Natural killer cell (primary cell): ENCODE results near the gene BBS1. TPM values are rescaled to one million over a fixed set of nuclear protein-coding genes. Genes with fewer than 3 reads are reported as not detected.

ENCODE experiments used
- ATAC-seq, 3 donors: fragments of 150-1000 bp in 2 of 3; fragments of 200-7000 bp in 1 of 3; cut with Tn5 transposase; 1 replicate in 1 of 3; 2 replicates in 2 of 3; pipeline ENCODE4 v1.10.0; 2021; ENCODE audit warnings: mild to moderate bottlenecking in 2 of 3, moderate library complexity in 2 of 3
- DNase-seq, 2 donors: peaks; one replicate each; pipeline versions ENCODE4 v3.0.0 to v3.0.0-alpha.2; 2013 to 2021; ENCODE audit warnings: mixed read lengths in 1 of 2
- H3K27ac ChIP-seq: one replicate; pipeline ENCODE4 v1.5.1; 2013; ENCODE audit warnings: mild to moderate bottlenecking, low read length
- H3K27me3 ChIP-seq: one replicate; pipeline ENCODE4 v1.6.1; 2013; ENCODE audit warnings: low read length; ENCODE audit not compliant: control insufficient read depth, insufficient read depth
- H3K36me3 ChIP-seq: one replicate; pipeline ENCODE4 v1.6.1; 2013; ENCODE audit warnings: low read length; ENCODE audit not compliant: control insufficient read depth, insufficient read depth
- H3K4me1 ChIP-seq: one replicate; pipeline ENCODE4 v1.6.1; 2013; ENCODE audit warnings: low read length; ENCODE audit not compliant: control insufficient read depth, insufficient read depth
- H3K4me3 ChIP-seq: one replicate; pipeline ENCODE4 v1.5.1; 2013; ENCODE audit warnings: low read length
- H3K9me3 ChIP-seq: one replicate; pipeline ENCODE4 v1.6.1; 2013; ENCODE audit warnings: low read length; ENCODE audit not compliant: control insufficient read depth, insufficient read depth
- H3K27ac Mint-ChIP-seq, 2 donors: one replicate each; pipeline ENCODE4 v1.8.0; 2022; ENCODE audit warnings: mild to moderate bottlenecking in 2 of 2, mixed read lengths in 2 of 2, moderate library complexity in 1 of 2
- H3K27me3 Mint-ChIP-seq, 2 donors: one replicate each; pipeline ENCODE4 v1.8.0; 2022; ENCODE audit warnings: low read depth in 2 of 2, mixed read lengths in 2 of 2
- H3K36me3 Mint-ChIP-seq: one replicate; pipeline ENCODE4 v1.8.0; 2022; ENCODE audit warnings: mixed read lengths
- H3K4me1 Mint-ChIP-seq, 2 donors: one replicate each; pipeline ENCODE4 v1.8.0; 2022; ENCODE audit warnings: mixed read lengths in 2 of 2
- H3K4me3 Mint-ChIP-seq: one replicate; pipeline ENCODE4 v1.8.0; 2022; ENCODE audit warnings: mild to moderate bottlenecking, moderate library complexity, mixed read lengths
- H3K9me3 Mint-ChIP-seq, 2 donors: one replicate each; pipeline ENCODE4 v1.8.0; 2022; ENCODE audit warnings: mixed read lengths in 2 of 2
- CTCF ChIP-seq: fragments of 200-600 bp; IDR thresholded peaks from one replicate; pipeline ENCODE4 v1.8.0; 2022; ENCODE audit warnings: antibody characterized with exemption
- WGBS: methylation state at CpG from one replicate; pipeline ENCODE4 v1.1.7; 2013; ENCODE audit warnings: missing lambda C conversion rate; ENCODE audit not compliant: insufficient coverage; 5-methylcytosine and 5-hydroxymethylcytosine counted together
- intact Hi-C: fragments of 100-400 bp; cut with micrococcal nuclease; formaldehyde crosslinking; loops from one replicate; pipeline ENCODE4 v1.14.2; 2022
- total RNA-seq, 4 donors: library from RNA; stranded (reverse); fragments of 120-200 nt in 1 of 4; gene quantifications; one replicate each; pipeline versions ENCODE4 v1.2.3 to v1.2.4, GENCODE V29; 2013 to 2022

BBS1 gene
- total RNA-seq, 3 donors from 2014 or later (not counting 1 experiment from before 2014, with no cell fraction given), result 12.5 to 22.5 (median 18.1) TPM

DNA sequence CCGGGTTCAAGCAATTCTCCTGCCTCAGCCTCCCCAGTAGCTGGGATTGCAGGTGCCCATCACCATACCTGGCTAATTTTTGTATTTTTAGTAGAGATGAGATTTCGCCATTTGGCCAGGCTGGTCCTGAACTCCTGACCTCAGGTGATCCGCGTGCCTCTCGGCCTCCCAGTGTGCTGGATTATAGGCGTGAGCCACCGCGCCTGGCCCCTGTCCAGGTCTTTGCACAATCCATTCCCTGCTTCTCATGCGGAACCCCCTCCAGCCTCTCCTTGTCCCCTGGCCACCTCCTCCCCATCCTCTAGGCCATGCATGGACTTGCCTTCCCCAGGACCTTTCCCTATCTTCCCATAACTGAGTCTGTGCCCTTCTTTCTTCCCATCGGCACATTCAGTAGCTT lies 21.5 kb upstream of the BBS1 start:
- DNase-seq (no peak), ATAC-seq (no peak)
- no peak for TF ChIP-seq CTCF
- Histone ChIP-seq H3K4me1 (no peaks in the 10 kb centered on the region), H3K27me3 (no peaks in the 10 kb centered on the region), H3K27ac (no peak overlapping the region), H3K9me3 (no peaks in the 10 kb centered on the region), H3K36me3 (peaks cover 45% of the 10 kb centered on the region), H3K4me3 (no peak overlapping the region)
- intact Hi-C loops, result no loop called here
- no peaks in the 10 kb centered on the region for H3K27me3 Mint-ChIP-seq
- WGBS, result 96% methylated on average over 10 of the region's 10 CpGs
- no peak overlapping the region for H3K27ac Mint-ChIP-seq
- H3K4me1 Mint-ChIP-seq, result no peaks in the 10 kb centered on the region
- H3K9me3 Mint-ChIP-seq, result no peaks in the 10 kb centered on the region
- H3K4me3 Mint-ChIP-seq, result no peak overlapping the region
- no peaks in the 10 kb centered on the region for H3K36me3 Mint-ChIP-seq

GRCh38 chr11:66489636-66490035 lies 20.8 kb upstream of the BBS1 start:
- Histone ChIP-seq H3K4me1 (no peaks in the 10 kb centered on the region), H3K27me3 (no peaks in the 10 kb centered on the region), H3K9me3 (no peaks in the 10 kb centered on the region), H3K4me3 (no peak overlapping the region), H3K36me3 (peaks cover 49% of the 10 kb centered on the region), H3K27ac (no peak overlapping the region)
- intact Hi-C loops, result no loop called here
- Mint-ChIP-seq H3K4me3 (no peak overlapping the region), H3K27me3 (no peaks in the 10 kb centered on the region), H3K9me3 (no peaks in the 10 kb centered on the region), H3K4me1 (no peaks in the 10 kb centered on the region), H3K27ac (no peak overlapping the region), H3K36me3 (no peaks in the 10 kb centered on the region)
- no peak for TF ChIP-seq CTCF
- WGBS, result 95% methylated on average over 7 of the region's 7 CpGs
- DNase-seq, result no peak
- no peak for ATAC-seq

DNA sequence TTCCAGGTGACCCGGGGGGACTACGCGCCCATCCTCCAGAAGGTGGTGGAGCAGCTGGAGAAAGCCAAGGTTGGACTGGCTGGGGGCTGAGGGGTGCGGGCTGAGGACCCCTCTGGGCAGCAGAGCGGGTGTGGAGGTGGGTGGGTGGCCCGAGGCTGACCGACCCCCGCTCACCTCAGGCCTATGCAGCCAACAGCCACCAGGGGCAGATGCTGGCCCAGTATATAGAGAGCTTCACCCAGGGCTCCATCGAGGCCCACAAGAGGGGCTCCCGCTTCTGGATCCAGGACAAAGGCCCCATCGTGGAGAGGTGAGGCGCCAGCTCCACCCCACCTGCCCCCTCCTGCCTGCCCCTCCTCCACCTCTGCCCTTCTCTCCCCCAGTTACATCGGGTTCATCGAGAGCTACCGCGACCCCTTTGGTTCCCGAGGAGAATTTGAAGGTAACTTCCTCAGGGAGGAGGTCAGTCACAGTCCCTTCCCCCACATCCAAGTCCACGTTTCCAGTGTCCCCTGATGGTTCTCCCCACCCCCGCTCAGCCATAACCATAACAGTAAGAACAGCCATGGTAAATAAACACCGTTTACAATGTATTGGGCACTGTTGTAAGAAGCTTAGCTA lies 19.0 kb upstream of the BBS1 start:
- H3K9me3 Mint-ChIP-seq, result no peaks in the 10 kb centered on the region
- Histone ChIP-seq H3K27me3 (no peaks in the 10 kb centered on the region), H3K27ac (no peak overlapping the region), H3K4me3 (no peak overlapping the region), H3K9me3 (no peaks in the 10 kb centered on the region), H3K4me1 (no peaks in the 10 kb centered on the region), H3K36me3 (peaks cover 57% of the 10 kb centered on the region)
- H3K4me1 Mint-ChIP-seq, result no peaks in the 10 kb centered on the region
- ATAC-seq (no peak), DNase-seq (no peak)
- TF ChIP-seq CTCF, result no peak
- H3K27ac Mint-ChIP-seq, result no peak overlapping the region
- no peaks in the 10 kb centered on the region for H3K27me3 Mint-ChIP-seq
- 94% methylated on average over 20 of the region's 20 CpGs for WGBS
- intact Hi-C loops, result no loop called here
- H3K36me3 Mint-ChIP-seq, result no peaks in the 10 kb centered on the region
- H3K4me3 Mint-ChIP-seq, result no peak overlapping the region
